Brain microvascular endothelial cell (primary cell): ENCODE measurements around the gene C10orf90.

Experiments used
- DNase-seq: peaks from one replicate; pipeline ENCODE4 v3.0.0-alpha.2; 2020
- H3K27ac ChIP-seq: fragments of 250-450 bp; sonication (Bioruptor Pico); 2 replicates; pipeline ENCODE4 v1.5.1; 2020; ENCODE audit warnings: mild to moderate bottlenecking, moderate library complexity
- H3K27me3 ChIP-seq: fragments of 250-450 bp; sonication (Bioruptor Pico); replicated peaks from 2 replicates; pipeline ENCODE4 v1.5.1; 2020; ENCODE audit warnings: mild to moderate bottlenecking
- H3K36me3 ChIP-seq: fragments of 250-450 bp; sonication (Bioruptor Pico); replicated peaks from 2 replicates; pipeline ENCODE4 v1.5.1; 2020; ENCODE audit warnings: mild to moderate bottlenecking
- H3K4me3 ChIP-seq: 2 replicates; pipeline ENCODE4 v1.5.1; 2011; ENCODE audit warnings: low read depth, mild to moderate bottlenecking, control low read depth, low read length, moderate library complexity
- CTCF ChIP-seq: IDR thresholded peaks from 2 replicates; pipeline ENCODE4 v1.5.1; 2011; ENCODE audit warnings: low read depth, mild to moderate bottlenecking, moderate library complexity, low read length, control low read depth, inconsistent platforms; ENCODE audit errors: missing control alignments
- in situ Hi-C: cut with HindIII; loops from 2 replicates; pipeline ENCODE4 v1.10.0; 2017; ENCODE audit warnings: low sequenced_read_pairs, low pct_ligation_motif_present

Gene C10orf90

DNA sequence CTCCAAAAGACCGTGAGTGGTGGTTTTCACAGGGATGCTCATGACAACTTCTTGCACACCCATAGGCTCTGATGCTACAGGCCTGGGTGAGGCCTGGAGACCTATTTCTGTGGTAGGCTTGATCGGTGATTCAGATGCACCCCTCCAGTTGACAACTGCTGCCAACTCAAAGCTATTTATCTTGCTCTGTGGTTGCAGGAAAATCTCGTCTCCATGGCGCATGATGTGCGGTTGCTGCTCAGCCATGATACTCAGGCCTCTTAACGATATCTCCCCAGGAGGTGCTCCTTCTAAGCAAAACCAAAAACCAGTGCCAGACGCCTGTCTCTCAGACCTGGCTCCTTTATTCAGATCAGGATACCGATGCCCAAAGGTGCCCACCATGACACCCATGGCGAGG, 31.4 kb downstream of the C10orf90 start:
- in situ Hi-C loops, result no loop called here
- Histone ChIP-seq H3K4me3 (no peak overlapping the region), H3K36me3 (no peaks in the 10 kb centered on the region), H3K27ac (no peak overlapping the region), H3K27me3 (no peaks in the 10 kb centered on the region)
- DNase-seq, result no peak
- TF ChIP-seq CTCF, result no peak

- in situ Hi-C loops, result no loop called here
- no peak overlapping the region for H3K27ac ChIP-seq
- TF ChIP-seq CTCF, result no peak
- no peak for DNase-seq
- H3K36me3 ChIP-seq, result no peaks in the 10 kb centered on the region
- H3K27me3 ChIP-seq, result no peaks in the 10 kb centered on the region
- no peak overlapping the region for H3K4me3 ChIP-seq
Measured at GRCh38 chr10:126638542-126638941, 32.0 kb downstream of the C10orf90 start.

GRCh38 chr10:126637501-126637900, 33.0 kb downstream of the C10orf90 start:
- no peak overlapping the region for H3K27ac ChIP-seq
- H3K4me3 ChIP-seq, result no peak overlapping the region

GRCh38 chr10:126634911-126635310, 35.6 kb downstream of the C10orf90 start:
- no peak overlapping the region for H3K4me3 ChIP-seq
- H3K36me3 ChIP-seq, result no peaks in the 10 kb centered on the region
- in situ Hi-C loops, result no loop called here
- no peak for TF ChIP-seq CTCF
- DNase-seq, result no peak
- no peak overlapping the region for H3K27ac ChIP-seq
- no peaks in the 10 kb centered on the region for H3K27me3 ChIP-seq

More at GRCh38 chr10:126637501-126637900, 33.0 kb downstream of the C10orf90 start:
- TF ChIP-seq CTCF, result no peak
- Histone ChIP-seq H3K36me3 (no peaks in the 10 kb centered on the region), H3K27me3 (no peaks in the 10 kb centered on the region)
- in situ Hi-C loops, result no loop called here
- no peak for DNase-seq

DNA sequence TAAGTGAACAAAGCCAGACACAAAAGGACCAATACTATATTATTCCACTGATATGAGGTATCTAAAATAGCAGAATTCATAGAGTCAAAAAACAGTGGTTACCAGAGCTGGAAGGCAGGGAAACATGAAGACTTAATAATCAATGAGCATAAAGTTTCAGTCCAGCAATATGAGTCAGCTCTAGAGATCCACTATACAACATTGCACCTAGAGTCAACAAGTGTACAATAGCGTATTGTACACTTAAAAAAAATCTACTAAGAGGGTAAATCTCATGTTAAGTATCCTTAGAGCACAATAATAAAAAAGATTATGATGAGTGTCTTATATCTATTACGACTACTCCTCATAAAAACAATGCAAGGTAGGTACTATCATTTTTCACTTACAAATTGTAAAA, 36.1 kb downstream of the C10orf90 start:
- no peaks in the 10 kb centered on the region for H3K27me3 ChIP-seq
- TF ChIP-seq CTCF, result no peak
- no peak overlapping the region for H3K4me3 ChIP-seq
- in situ Hi-C loops, result no loop called here
- H3K27ac ChIP-seq, result no peak overlapping the region
- H3K36me3 ChIP-seq, result no peaks in the 10 kb centered on the region
- DNase-seq, result no peak

DNA sequence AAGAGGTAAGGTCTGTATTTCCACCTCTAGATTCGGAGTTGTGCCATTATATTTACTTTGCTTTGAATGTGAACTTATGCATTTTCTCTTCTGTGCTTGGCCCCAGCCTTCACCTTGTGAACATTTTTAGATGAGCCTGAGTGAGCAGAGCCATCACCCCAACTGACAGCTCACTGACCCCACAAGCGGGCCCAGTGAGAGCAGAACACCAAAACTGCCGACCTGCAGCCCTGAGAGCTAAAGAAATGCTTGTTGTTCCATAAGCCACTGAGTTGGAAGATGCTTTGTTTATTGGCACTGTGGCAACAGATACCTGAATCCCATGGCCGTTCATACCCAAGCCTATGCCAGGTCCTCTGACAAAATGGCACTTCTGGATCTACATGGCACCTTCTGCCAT, 37.8 kb downstream of the C10orf90 start:
- no peaks in the 10 kb centered on the region for H3K27me3 ChIP-seq
- no peak overlapping the region for H3K4me3 ChIP-seq
- in situ Hi-C loops, result no loop called here
- H3K27ac ChIP-seq, result no peak overlapping the region
- no peak for TF ChIP-seq CTCF
- DNase-seq, result no peak
- H3K36me3 ChIP-seq, result no peaks in the 10 kb centered on the region
